ENCODE results near the gene VEGFA.

Gene VEGFA

GRCh38 chr6:43741829-43742228, 28.2 kb upstream of the VEGFA start:
- Histone ChIP-seq H3K4me1 (ENCODE audit: insufficient read depth, low read length) (peaks cover 11% of the 10 kb centered on the region), H3K36me3 (ENCODE audit: insufficient read depth, low read length) (no peaks in the 10 kb centered on the region), H3K27me3 (ENCODE audit: insufficient read depth, low read length) (peaks cover 27% of the 10 kb centered on the region), H3K9me3 (ENCODE audit: low read length) (no peaks in the 10 kb centered on the region), H3K4me3 (ENCODE audit: low read length) (no peak overlapping the region), H2AFZ (ENCODE audit: low read depth, low read length) (no peak overlapping the region)

- Histone ChIP-seq H3K36me3 (ENCODE audit: insufficient read depth, low read length) (no peaks in the 10 kb centered on the region), H3K9me3 (ENCODE audit: low read length) (no peaks in the 10 kb centered on the region), H2AFZ (ENCODE audit: low read depth, low read length) (no peak overlapping the region), H3K4me3 (ENCODE audit: low read length) (no peak overlapping the region), H3K4me1 (ENCODE audit: insufficient read depth, low read length) (peaks cover 11% of the 10 kb centered on the region), H3K27me3 (ENCODE audit: insufficient read depth, low read length) (peaks cover 27% of the 10 kb centered on the region)
Measured at GRCh38 chr6:43742285-43742684, 27.7 kb upstream of the VEGFA start.

- Histone ChIP-seq H3K27me3 (ENCODE audit: insufficient read depth, low read length) (peaks cover 27% of the 10 kb centered on the region), H3K9me3 (ENCODE audit: low read length) (no peaks in the 10 kb centered on the region), H3K4me1 (ENCODE audit: insufficient read depth, low read length) (peaks cover 11% of the 10 kb centered on the region), H3K4me3 (ENCODE audit: low read length) (no peak overlapping the region), H2AFZ (ENCODE audit: low read depth, low read length) (no peak overlapping the region), H3K36me3 (ENCODE audit: insufficient read depth, low read length) (no peaks in the 10 kb centered on the region)
Measured at GRCh38 chr6:43742931-43743632, 26.9 kb upstream of the VEGFA start.

GRCh38 chr6:43743682-43744381, 26.2 kb upstream of the VEGFA start:
- no peaks in the 10 kb centered on the region for H3K36me3 ChIP-seq (ENCODE audit: insufficient read depth, low read length)
- H2AFZ ChIP-seq (ENCODE audit: low read depth, low read length), result no peak overlapping the region
- peaks cover 27% of the 10 kb centered on the region for H3K27me3 ChIP-seq (ENCODE audit: insufficient read depth, low read length)
- no peak overlapping the region for H3K4me3 ChIP-seq (ENCODE audit: low read length)
- no peaks in the 10 kb centered on the region for H3K9me3 ChIP-seq (ENCODE audit: low read length)
- peaks cover 11% of the 10 kb centered on the region for H3K4me1 ChIP-seq (ENCODE audit: insufficient read depth, low read length)

- H3K4me1 ChIP-seq (ENCODE audit: insufficient read depth, low read length), result peaks cover 11% of the 10 kb centered on the region
- H3K27me3 ChIP-seq (ENCODE audit: insufficient read depth, low read length), result peaks cover 27% of the 10 kb centered on the region
- no peaks in the 10 kb centered on the region for H3K9me3 ChIP-seq (ENCODE audit: low read length)
- no peaks in the 10 kb centered on the region for H3K36me3 ChIP-seq (ENCODE audit: insufficient read depth, low read length)
- H2AFZ ChIP-seq (ENCODE audit: low read depth, low read length), result no peak overlapping the region
- no peak overlapping the region for H3K4me3 ChIP-seq (ENCODE audit: low read length)
Measured at GRCh38 chr6:43744491-43744890, 25.5 kb upstream of the VEGFA start.

GRCh38 chr6:43744931-43745727, 24.9 kb upstream of the VEGFA start:
- peaks cover 24% of the 10 kb centered on the region for H3K27me3 ChIP-seq (ENCODE audit: insufficient read depth, low read length)
- H3K9me3 ChIP-seq (ENCODE audit: low read length), result no peaks in the 10 kb centered on the region
- no peak overlapping the region for H3K4me3 ChIP-seq (ENCODE audit: low read length)
- no peaks in the 10 kb centered on the region for H3K36me3 ChIP-seq (ENCODE audit: insufficient read depth, low read length)
- peaks cover 11% of the 10 kb centered on the region for H3K4me1 ChIP-seq (ENCODE audit: insufficient read depth, low read length)
- no peak overlapping the region for H2AFZ ChIP-seq (ENCODE audit: low read depth, low read length)

GRCh38 chr6:43746071-43746470, 23.9 kb upstream of the VEGFA start:
- Histone ChIP-seq H3K9me3 (ENCODE audit: low read length) (no peaks in the 10 kb centered on the region), H3K4me1 (ENCODE audit: insufficient read depth, low read length) (peaks cover 11% of the 10 kb centered on the region), H2AFZ (ENCODE audit: low read depth, low read length) (no peak overlapping the region), H3K4me3 (ENCODE audit: low read length) (no peak overlapping the region), H3K36me3 (ENCODE audit: insufficient read depth, low read length) (no peaks in the 10 kb centered on the region), H3K27me3 (ENCODE audit: insufficient read depth, low read length) (peaks cover 18% of the 10 kb centered on the region)

- H3K4me3 ChIP-seq (ENCODE audit: low read length), result no peak overlapping the region
- no peaks in the 10 kb centered on the region for H3K9me3 ChIP-seq (ENCODE audit: low read length)
- no peak overlapping the region for H2AFZ ChIP-seq (ENCODE audit: low read depth, low read length)
- H3K27me3 ChIP-seq (ENCODE audit: insufficient read depth, low read length), result peaks cover 16% of the 10 kb centered on the region
- peaks cover 11% of the 10 kb centered on the region for H3K4me1 ChIP-seq (ENCODE audit: insufficient read depth, low read length)
- no peaks in the 10 kb centered on the region for H3K36me3 ChIP-seq (ENCODE audit: insufficient read depth, low read length)
Measured at GRCh38 chr6:43746613-43747102, 23.4 kb upstream of the VEGFA start.

GRCh38 chr6:43747784-43748183, 22.2 kb upstream of the VEGFA start:
- Histone ChIP-seq H3K27me3 (ENCODE audit: insufficient read depth, low read length) (peaks cover 12% of the 10 kb centered on the region), H3K36me3 (ENCODE audit: insufficient read depth, low read length) (no peaks in the 10 kb centered on the region), H3K4me3 (ENCODE audit: low read length) (no peak overlapping the region), H3K4me1 (ENCODE audit: insufficient read depth, low read length) (peaks cover 11% of the 10 kb centered on the region), H3K9me3 (ENCODE audit: low read length) (no peaks in the 10 kb centered on the region), H2AFZ (ENCODE audit: low read depth, low read length) (no peak overlapping the region)

GRCh38 chr6:43748765-43749164, 21.2 kb upstream of the VEGFA start:
- Histone ChIP-seq H3K4me3 (ENCODE audit: low read length) (no peak overlapping the region), H3K9me3 (ENCODE audit: low read length) (no peaks in the 10 kb centered on the region), H3K36me3 (ENCODE audit: insufficient read depth, low read length) (no peaks in the 10 kb centered on the region), H2AFZ (ENCODE audit: low read depth, low read length) (no peak overlapping the region), H3K4me1 (ENCODE audit: insufficient read depth, low read length) (peaks cover 11% of the 10 kb centered on the region), H3K27me3 (ENCODE audit: insufficient read depth, low read length) (peaks cover 10% of the 10 kb centered on the region)

- Histone ChIP-seq H3K36me3 (ENCODE audit: insufficient read depth, low read length) (no peaks in the 10 kb centered on the region), H3K27me3 (ENCODE audit: insufficient read depth, low read length) (peaks cover 4% of the 10 kb centered on the region), H2AFZ (ENCODE audit: low read depth, low read length) (no peak overlapping the region), H3K4me3 (ENCODE audit: low read length) (no peak overlapping the region), H3K9me3 (ENCODE audit: low read length) (no peaks in the 10 kb centered on the region), H3K4me1 (ENCODE audit: insufficient read depth, low read length) (peaks cover 8% of the 10 kb centered on the region)
Measured at GRCh38 chr6:43749461-43749860, 20.6 kb upstream of the VEGFA start.

GRCh38 chr6:43750622-43751021, 19.4 kb upstream of the VEGFA start:
- peaks cover 2% of the 10 kb centered on the region for H3K4me1 ChIP-seq (ENCODE audit: insufficient read depth, low read length)
- H3K4me3 ChIP-seq (ENCODE audit: low read length), result no peak overlapping the region
- no peaks in the 10 kb centered on the region for H3K9me3 ChIP-seq (ENCODE audit: low read length)
- H3K27me3 ChIP-seq (ENCODE audit: insufficient read depth, low read length), result peaks cover 3% of the 10 kb centered on the region
- no peak overlapping the region for H2AFZ ChIP-seq (ENCODE audit: low read depth, low read length)
- no peaks in the 10 kb centered on the region for H3K36me3 ChIP-seq (ENCODE audit: insufficient read depth, low read length)

GRCh38 chr6:43753570-43754183, 16.3 kb upstream of the VEGFA start:
- no peaks in the 10 kb centered on the region for H3K36me3 ChIP-seq (ENCODE audit: insufficient read depth, low read length)
- H3K9me3 ChIP-seq (ENCODE audit: low read length), result no peaks in the 10 kb centered on the region
- H2AFZ ChIP-seq (ENCODE audit: low read depth, low read length), result no peak overlapping the region
- no peaks in the 10 kb centered on the region for H3K4me1 ChIP-seq (ENCODE audit: insufficient read depth, low read length)
- peaks cover 4% of the 10 kb centered on the region for H3K27me3 ChIP-seq (ENCODE audit: insufficient read depth, low read length)
- no peak overlapping the region for H3K4me3 ChIP-seq (ENCODE audit: low read length)

All from neuron (in vitro differentiated cells).